NCI-H2196 treated with DMSO at 0.1 percent for 48 hours (cell line): Measurements from ENCODE around the gene DCUN1D1.

Source experiments
- DNase-seq: peaks from one replicate; lab custom pipeline; 2025; ENCODE audit not compliant: unreplicated experiment; lab: John Stamatoyannopoulos, UW

DCUN1D1 gene

DNA sequence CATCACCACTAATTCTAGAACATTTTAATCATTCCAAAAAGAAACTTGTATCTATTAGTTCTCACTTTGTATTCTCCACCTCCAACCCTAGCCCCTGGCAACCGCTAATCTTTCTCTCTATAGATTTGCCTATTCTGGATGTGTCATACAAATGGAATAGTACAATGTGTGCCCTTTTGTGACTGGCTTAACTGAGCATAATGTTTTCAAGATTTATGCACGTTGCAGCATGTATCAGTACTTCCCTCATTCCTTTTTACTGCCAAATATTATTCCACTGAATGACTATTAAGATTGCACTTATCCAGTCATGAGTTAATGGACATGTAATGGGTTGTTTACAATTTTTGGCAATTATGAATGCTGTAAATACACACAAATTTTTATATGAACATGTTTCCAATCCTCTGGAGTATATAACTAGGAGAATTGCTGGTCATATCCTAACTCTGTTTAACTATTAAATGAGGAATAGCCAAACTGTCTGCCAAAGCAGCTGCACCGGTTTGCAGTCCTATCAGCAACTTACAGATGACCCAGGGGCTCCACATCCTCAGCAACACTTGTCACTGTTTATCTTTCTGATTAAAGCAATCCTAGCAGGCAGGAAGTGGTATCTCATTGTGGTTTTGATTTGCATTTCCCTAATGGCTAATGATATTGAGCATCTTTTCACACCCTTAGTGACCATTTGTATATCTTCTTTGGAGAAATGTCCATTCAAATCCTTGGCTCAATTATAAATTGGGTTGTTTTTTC, 42.9 kb downstream of the DCUN1D1 start:
- DNase-seq: peak; percentile 26

DNA sequence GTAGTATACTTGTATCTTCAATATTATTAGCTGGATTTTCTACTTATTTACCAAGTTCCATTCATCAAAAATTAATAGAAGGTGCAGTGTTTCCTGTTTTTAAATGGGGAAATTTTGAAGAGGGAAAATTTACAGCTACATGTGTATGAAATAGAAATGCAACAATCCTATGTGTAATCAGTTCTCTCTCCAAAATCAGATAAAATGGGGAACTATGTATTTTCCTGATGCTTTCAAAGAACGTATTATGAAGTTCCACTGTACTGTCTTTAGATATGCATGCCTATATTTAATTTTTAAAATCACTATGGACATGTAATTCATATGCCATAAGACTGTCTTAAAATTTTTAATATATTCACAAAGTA, 43.4 kb downstream of the DCUN1D1 start:
- no peak for DNase-seq

DNA sequence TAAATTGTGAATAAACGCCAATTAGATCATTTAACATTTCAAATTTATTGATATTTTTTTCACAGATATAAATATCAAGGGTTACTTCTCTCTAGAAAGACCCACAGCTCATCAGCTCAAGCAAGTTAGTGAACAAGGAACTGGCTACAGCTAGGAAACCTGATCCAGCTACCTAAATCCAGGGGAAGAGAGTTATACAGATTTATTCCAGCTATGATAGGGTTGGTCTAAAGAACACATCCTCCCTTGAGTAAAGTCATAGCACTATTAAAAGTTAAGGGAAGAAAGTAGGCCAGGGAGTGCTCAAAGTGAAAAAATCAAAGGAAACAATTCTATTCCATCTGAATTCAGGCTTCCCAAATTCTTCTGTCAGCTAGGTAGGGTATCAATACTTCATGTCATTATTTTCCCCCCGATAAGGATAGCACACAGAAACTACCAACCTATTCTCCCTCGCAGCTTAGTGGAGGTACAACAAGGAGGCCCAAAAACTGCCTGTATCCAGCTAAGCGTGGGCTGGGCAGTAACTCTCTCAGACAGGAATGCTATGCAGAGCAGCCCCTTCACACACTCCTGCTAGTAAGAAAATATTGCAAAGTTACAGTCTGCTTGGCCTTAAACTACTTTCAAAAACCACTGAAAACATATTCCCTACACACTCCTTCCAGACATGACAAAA, 44.0 kb downstream of the DCUN1D1 start:
- DNase-seq: no peak

DNA sequence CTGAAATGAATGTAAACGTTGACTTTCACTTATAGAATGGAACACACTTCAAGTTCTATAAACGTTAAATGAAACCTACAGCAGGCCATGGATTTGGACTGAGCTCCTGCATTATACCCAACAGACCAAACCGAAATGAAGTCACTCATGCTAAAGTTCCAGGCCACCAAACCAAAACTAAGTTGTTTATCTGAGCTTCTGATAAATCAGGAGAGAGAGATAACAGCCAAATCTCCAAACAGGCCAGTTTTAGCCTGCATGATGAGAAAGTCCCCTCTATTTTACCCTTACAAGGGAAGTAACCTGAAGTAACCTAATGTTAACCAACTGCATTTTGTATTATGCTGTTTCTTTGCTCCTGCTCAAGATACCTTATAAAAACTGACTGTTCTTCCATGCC, 44.5 kb downstream of the DCUN1D1 start:
- DNase-seq: no peak

DNA sequence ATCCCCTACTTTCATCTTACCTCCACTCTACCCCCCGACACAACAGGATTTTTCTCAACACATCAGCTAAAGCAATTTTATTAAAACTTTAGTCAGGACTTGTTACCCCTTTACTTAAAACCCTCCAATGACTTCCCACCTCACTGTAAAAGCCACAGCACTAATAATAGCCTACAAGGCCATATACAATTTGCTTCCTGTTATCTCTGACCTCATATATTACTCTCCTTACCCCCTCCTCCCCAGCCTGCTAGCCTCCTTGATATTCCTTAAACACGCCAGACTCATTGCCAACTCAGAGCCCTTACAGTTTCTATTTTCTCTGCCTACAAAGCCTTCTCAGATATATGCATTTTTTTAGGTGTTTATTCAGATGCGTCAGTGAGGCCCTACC, 54.4 kb downstream of the DCUN1D1 start:
- no peak for DNase-seq

DNA sequence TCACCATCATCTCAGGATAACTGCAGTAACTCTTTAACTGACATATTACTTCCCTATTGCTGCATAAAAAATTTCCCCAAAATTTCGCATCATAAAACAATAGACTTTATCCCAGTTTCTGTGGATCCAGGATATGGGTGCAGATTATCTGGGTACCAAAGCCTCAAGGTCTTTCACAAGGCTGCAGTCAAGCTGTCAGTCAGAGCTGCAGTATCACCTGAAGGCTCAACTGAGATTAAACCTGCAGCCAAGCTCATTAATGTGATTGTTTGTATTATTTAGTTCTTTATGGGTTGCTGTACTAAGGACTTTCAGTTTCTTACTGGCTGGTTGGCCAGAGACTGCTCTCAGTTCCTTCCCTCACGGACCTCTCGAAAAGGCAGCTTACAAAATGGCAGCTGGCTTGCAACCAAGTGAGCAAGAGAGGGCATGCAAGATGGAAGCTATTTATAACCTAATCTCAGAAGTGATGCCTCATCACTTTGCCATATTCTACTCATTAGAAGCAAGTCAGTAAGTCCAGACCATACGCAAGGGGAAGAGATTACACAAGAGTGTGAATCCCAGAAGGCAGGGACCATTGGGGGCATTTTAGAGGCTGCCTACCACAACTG, 54.9 kb downstream of the DCUN1D1 start:
- DNase-seq: no peak

DNA sequence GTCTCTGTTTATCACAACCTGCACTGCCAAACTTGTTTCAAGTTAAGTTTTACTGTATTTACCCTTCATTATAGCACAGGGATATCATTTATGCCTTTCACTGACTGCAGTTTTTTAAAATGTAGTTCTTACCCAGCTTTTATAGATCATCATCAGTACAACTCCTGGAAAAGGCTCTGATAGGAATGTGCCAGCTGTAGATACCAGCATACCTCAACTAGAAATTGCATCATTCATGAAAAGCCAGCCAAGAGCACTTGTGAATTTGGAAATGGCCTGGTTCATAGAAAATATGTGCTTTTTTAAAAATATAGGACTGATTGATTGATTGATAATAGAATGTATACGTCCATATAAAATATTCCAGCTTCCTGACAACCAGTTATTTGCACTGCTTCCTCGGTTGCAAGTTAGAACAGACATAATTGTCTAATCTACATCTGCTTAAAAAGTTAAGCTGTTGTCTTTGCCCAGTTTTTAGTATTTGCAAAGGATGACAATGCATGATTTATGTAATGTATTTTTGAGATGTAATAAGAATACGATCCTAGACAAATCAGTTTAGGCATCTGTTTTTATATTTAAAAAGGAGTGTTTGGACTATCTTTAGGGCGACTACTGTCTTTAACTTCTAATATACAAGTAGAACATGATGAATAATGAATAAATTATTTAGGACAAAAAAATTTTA, 58.5 kb downstream of the DCUN1D1 start:
- no peak for DNase-seq

DNA sequence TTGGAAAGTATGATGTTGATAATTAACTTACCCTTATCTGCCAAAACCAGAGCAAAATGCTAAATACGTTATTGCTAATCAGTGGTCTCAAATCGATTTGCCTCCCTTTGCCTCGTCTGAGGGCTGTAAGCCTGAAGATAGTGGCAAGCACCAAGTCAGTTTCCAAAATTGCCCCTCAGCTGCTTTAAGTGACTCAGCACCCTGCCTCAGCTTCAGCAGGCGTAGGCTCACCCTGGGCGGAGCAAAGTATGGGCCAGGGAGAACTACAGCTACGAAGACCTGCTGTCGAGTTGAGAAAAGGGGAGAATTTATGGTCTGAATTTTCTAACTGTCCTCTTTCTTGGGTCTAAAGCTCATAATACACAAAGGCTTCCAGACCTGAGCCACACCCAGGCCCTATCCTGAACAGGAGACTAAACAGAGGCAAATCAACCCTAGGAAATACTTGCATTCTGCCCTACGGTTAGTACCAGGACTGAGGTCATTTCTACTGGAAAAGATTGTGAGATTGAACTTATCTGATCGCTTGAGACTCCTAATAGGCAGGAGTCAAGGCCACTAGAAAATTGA, 59.7 kb downstream of the DCUN1D1 start:
- DNase-seq: no peak

DNA sequence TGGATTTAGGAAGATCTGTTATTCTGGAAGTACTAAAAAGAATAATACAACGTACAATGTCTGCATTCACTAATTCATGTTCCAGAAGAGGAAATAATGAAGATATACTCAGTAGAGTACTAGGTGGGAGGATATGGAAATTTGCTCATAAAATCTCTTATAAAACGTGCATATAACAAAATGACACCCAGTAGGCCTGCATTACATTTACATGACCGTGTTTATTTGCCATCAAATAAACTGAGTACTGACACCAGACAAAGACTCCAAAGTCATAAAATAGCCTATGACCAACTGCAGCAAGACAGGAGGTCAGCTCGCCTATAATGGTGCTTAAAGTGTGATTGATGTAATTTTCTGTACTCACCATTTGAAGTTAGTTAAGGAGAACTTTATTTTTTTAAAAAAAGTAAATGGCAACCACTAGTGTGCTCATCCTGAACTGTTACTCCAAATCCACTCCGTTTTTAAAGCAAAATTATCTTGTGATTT, 60.4 kb downstream of the DCUN1D1 start:
- no peak for DNase-seq

DNA sequence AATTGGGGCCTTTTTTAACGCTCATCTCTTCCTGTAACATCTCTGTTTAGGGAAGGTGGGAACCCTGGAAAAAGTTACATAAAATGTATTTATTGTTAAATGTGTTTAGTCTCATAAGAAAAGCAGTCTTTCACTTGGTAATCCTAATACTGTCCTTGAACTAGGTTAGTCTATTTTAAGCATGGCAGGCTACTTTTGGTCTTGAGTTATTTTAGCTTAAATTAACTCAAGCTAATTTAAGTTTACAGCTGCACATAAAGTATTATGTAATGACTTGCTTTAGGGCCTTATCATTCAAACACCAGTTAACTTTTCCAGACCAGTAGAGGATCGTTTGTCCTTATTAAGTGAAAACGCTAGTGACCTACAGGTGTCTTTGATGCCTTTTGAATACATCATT, 63.2 kb downstream of the DCUN1D1 start:
- no peak for DNase-seq

DNA sequence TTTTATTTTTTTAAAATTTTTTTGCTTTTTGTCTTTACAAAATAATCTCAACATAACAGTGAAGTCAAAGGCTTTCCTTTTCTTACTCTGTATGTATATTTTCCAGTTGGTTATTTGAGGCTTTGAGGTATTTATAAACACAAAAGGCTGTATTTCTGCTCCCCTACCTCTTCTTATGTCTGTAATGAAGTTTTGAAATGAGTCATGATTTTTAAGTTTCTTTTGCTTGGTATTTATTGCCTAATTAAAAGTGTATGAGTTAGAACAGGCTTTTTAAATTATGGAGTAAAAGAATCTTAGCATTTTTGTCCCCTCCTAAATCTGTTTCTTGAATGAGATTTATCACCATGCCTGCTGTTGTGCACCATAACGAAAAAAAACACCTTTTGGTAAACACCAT, 66.0 kb downstream of the DCUN1D1 start:
- DNase-seq: no peak

DNA sequence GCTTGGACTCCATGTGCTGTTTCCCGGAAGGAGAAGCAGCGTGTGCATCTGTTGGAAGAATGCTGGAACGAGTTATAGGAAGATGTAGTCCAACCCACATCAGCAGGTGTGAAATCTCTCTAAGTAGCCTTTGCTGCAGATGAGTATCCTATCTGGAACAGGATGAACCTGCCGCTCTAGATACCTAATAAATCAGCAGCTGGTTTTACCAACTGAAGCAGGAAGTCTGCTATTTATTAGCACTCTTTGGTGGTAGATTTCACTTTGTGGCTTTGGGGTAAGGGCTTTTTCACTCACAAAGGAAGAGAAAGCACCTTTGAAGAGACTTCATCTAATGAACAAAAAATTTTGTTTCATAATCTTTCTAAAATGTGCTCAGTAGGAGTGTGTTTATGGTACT, 66.4 kb downstream of the DCUN1D1 start:
- peak; percentile 83 for DNase-seq

DNA sequence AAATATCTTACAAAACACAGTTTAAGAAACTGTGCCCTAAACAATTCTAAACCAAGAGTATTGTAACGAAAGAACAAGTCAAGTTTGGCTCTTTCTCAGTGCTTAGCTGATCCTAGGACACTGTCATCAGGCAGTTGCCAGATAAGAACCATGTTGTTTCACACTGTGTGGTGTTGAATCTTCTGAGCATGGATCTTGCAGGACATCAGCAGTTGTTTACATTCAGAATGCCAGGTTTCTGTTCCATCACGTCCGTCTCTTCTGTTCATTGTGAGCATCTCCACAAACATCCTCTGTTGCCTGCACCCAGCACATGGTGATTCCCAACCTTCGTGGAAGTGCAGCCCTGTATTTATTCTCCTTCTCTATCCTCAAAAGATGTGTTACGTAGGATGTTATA, 67.9 kb downstream of the DCUN1D1 start:
- DNase-seq: no peak

DNA sequence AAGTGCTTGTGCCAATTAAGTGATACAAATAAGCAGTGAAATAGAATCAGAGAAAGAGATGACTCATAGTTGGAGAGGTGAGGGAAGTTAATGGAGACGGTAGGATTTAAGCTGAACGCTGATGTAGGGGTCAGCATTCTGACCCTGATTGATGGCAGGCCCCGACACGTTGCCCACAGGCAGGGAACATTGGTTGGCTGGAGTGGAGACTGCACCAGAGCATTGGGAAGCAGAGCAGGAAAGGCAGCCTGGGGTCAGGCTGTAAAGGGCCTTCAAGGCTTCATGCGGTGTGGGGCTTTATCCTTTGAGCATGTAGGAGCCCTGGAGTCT, 68.6 kb downstream of the DCUN1D1 start:
- peak; percentile 40 for DNase-seq

DNA sequence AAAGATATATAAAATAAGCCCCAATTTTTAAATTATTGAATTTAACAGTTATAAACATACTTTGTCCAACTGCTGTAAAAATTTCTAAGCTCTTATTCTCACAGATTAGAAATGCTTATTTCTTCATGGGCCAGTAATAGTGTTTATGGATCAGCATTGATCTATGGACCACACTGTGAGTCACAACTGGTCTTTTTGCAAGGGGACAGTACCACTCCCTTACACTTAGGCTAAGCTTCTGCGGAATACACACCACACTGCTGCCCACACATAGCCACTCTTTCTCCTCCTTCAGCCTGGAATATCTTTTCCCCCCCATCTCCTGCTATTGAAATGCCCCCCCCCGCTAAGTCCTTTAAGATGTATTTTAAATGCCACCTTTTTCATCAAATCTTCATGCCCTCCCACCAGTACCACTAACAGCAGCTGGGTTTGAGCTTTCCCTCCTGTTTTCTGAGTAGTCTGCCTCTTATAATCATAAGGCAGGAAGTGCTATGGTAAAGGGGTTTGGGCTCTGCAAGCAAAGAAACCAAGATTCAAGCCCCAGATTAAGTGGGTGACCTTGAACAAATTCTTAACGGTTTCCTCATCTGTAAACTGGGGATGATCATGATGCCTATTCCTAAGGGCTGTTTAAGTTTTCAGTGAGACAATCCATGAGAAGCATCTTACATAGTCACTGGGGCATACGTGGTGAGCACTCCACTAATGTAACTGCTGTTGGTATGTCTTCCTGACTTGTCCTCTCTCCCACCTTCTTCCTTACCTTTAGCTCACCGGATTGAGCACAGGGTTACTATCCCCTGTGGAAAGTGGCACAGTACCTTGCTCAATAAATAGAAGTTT, 69.2 kb downstream of the DCUN1D1 start:
- no peak for DNase-seq

DNA sequence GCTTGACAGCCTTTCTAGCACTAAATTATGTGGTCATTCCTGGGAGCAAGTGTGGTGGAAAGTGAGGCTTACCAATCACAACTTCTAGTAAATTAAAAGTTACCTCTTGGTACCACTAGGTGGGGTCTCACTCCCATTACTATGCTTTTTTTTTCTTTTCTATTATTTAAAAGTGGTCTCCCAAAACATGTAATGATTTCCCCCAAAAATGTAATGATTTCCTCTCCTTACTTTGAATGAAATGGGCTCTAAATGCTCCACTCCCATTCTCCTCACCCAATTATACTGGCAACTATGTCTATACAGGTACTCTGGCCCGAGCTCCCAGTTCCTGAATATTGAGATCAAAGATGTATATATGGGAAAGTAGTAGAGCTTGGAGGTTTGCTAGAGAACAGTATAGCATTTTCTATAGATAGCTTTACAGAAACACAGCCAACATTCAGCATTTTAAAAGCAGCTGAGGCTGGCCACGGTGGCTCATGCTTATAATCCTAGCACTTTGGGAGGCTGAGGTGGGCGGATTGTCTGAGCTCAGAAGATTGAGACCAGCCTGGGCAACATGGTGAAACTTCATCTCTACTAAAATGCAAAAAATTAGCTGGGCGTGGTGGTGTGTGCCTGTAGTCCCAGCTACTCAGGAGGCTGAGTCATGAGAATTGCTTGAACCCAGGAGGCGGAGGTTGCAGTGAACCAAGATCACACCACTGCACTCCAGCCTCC, 70.9 kb downstream of the DCUN1D1 start:
- no peak for DNase-seq

DNA sequence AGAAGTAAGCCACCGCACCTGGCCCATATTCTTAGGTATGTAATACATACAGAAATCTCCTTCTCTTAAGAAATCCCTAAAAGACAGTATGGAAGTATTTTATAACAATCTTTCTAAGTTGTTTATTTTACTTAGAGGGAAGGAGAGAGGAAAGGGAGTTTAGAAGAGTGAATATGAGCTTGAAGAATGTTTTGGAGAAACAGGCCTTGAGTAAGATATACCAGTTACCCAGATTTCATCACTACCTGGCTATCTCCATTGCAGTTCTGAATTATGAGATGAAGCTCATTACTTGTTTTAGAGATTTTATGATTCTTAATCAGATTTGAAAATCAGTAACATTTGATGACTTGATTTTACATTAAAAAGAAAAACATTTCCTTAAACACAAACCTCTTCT, 71.9 kb downstream of the DCUN1D1 start:
- DNase-seq: no peak

DNA sequence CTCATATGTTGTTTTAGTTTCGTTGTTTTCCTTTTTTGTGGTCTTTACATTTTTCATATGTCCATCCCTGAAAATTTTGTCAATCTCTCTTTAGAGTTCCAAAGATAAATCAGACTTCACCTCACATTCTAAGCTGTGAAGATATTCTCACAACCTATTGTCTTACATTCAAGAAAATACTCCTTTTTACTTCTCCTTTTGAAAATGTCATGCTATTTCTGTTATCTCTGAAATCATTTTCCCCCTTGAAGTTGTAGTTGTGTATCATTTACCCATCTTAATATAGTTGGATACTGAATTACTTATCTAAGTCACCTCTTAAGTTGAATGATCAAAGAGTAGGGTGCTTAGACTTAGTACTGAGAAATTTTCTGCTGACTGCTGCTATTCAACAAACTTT, 74.3 kb downstream of the DCUN1D1 start:
- no peak for DNase-seq

DNA sequence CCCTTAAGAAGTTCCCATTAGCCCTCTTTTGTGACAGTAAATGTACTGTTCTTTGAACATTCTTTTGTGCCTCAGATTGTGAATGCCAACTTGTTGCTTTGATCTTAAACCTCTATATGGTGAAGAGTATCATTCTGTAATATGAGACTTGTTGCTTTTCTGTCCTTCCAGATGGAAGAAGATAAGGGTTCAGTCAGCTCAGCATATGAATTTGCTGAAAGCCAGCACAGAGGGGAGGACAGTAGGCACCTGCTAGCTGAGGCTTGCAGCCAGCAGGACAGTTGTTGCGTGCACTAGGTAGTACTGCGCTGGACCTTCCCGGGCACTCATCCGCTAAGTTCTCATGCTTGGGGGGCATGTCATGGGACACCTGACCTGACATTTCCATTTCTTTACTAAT, 74.7 kb downstream of the DCUN1D1 start:
- DNase-seq: no peak

DNA sequence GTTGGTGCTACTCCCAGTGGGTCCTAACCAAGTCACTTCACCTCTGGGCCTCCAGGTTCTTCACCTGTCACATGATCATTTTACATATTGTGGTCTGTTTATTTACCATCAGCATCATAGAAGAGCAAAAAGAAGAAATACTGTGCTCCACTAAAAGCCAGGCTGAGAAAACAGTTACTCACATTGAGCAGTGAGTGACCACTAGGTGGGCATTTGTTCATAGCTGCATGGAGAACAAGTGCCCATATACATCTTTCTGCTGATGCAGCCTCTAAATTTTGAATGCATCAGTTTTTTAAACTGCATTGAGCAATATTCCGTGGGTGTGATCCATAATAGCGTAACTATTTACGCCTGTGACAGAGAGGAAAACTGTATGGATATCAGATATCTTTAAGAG, 76.2 kb downstream of the DCUN1D1 start:
- no peak for DNase-seq
